MM.1S (cell line): ENCODE data around the gene SLC38A7.

Experiments used
- DNase-seq: peaks from one replicate; pipeline ENCODE4 v3.0.0-alpha.2; 2015
- H2AFZ ChIP-seq: fragments of 300-600 bp; sonication (generic); 2 replicates; pipeline ENCODE4 v1.6.0; 2016; ENCODE audit warnings: antibody characterized with exemption, low read length
- H3F3A ChIP-seq: fragments of 300-600 bp; sonication (generic); 2 replicates; pipeline ENCODE4 v1.6.1; 2016; ENCODE audit warnings: mild to moderate bottlenecking, antibody characterized with exemption, low read length, moderate library complexity, mixed read lengths; ENCODE audit not compliant: insufficient read depth
- H3K27ac ChIP-seq: fragments of 300-600 bp; sonication (generic); 2 replicates; pipeline ENCODE4 v1.5.1; 2016; ENCODE audit warnings: mild to moderate bottlenecking, low read length
- H3K27me3 ChIP-seq: fragments of 300-600 bp; sonication (generic); replicated peaks from 2 replicates; pipeline ENCODE4 v1.6.0; 2016; ENCODE audit warnings: low read length; ENCODE audit not compliant: insufficient read depth
- H3K36me3 ChIP-seq: fragments of 300-600 bp; sonication (generic); replicated peaks from 2 replicates; pipeline ENCODE4 v1.6.1; 2016; ENCODE audit warnings: mild to moderate bottlenecking, low read length, mixed read lengths; ENCODE audit not compliant: insufficient read depth
- H3K4me1 ChIP-seq: fragments of 300-600 bp; sonication (generic); 2 replicates; pipeline ENCODE4 v1.6.1; 2016; ENCODE audit warnings: low read length, mixed read lengths
- H3K4me2 ChIP-seq: fragments of 300-600 bp; sonication (generic); 2 replicates; pipeline ENCODE4 v1.6.0; 2016; ENCODE audit warnings: low read depth, low read length
- H3K4me3 ChIP-seq: fragments of 300-600 bp; sonication (generic); 2 replicates; pipeline ENCODE4 v1.5.1; 2016; ENCODE audit warnings: low read length, mixed read lengths
- H3K79me2 ChIP-seq: fragments of 300-600 bp; sonication (generic); 2 replicates; pipeline ENCODE4 v1.6.1; 2016; ENCODE audit warnings: mixed run types, low read length, mixed read lengths
- H3K9ac ChIP-seq: fragments of 300-600 bp; sonication (generic); 2 replicates; pipeline ENCODE4 v1.6.1; 2016; ENCODE audit warnings: low read length, mixed read lengths
- H3K9me2 ChIP-seq: fragments of 300-600 bp; sonication (generic); replicated peaks from 2 replicates; pipeline ENCODE4 v1.6.1; 2016; ENCODE audit warnings: mild to moderate bottlenecking, low read length, mixed read lengths; ENCODE audit not compliant: insufficient read depth
- H3K9me3 ChIP-seq: fragments of 300-600 bp; sonication (generic); replicated peaks from 2 replicates; pipeline ENCODE4 v1.6.1; 2016; ENCODE audit warnings: mild to moderate bottlenecking, low read length, mixed read lengths; ENCODE audit not compliant: insufficient read depth
- H4K20me1 ChIP-seq: fragments of 300-600 bp; sonication (generic); 2 replicates; pipeline ENCODE4 v1.6.1; 2016; ENCODE audit warnings: mild to moderate bottlenecking, low read length, moderate library complexity, mixed read lengths; ENCODE audit not compliant: insufficient read depth
- CTCF ChIP-seq: fragments of 300-600 bp; sonication (generic); IDR thresholded peaks from 2 replicates; pipeline ENCODE4 v1.5.1; 2016; ENCODE audit warnings: antibody characterized with exemption, low read length, mixed read lengths
- EZH2 ChIP-seq: fragments of 300-600 bp; sonication (generic); optimal IDR thresholded peaks from 2 replicates; pipeline ENCODE3; 2017; ENCODE audit warnings: low read depth, mild to moderate bottlenecking, antibody characterized with exemption, low read length, mixed read lengths
- EZH2phosphoT487 ChIP-seq: fragments of 300-600 bp; sonication (generic); IDR thresholded peaks from 2 replicates; pipeline ENCODE4 v1.6.1; 2018; ENCODE audit warnings: antibody characterized with exemption, low read length

SLC38A7 gene

GRCh38 chr16:58716468-58716867 is 31.9 kb upstream of the SLC38A7 start:
- Histone ChIP-seq H3K9me2 (no peaks in the 10 kb centered on the region), H3K27me3 (no peaks in the 10 kb centered on the region), H3K36me3 (peaks cover 9% of the 10 kb centered on the region; the same call in 1 of the 2 replicates), H2AFZ (no peak overlapping the region), H3K9me3 (no peaks in the 10 kb centered on the region), H3K4me3 (no peak overlapping the region), H4K20me1 (no peaks in the 10 kb centered on the region), H3K79me2 (0 out of 2 replicates have a peak, but pooled peaks cover 6% of the 10 kb centered on the region), H3K9ac (no peak overlapping the region), H3K4me1 (no peaks in the 10 kb centered on the region), H3F3A (no peaks in the 10 kb centered on the region), H3K27ac (no peak overlapping the region), H3K4me2 (no peak overlapping the region)
- DNase-seq, result no peak
- no peak for TF ChIP-seq EZH2phosphoT487
- TF ChIP-seq CTCF, result no peak
- TF ChIP-seq EZH2, result no peak

GRCh38 chr16:58713742-58714141 is 29.2 kb upstream of the SLC38A7 start:
- Histone ChIP-seq H3K36me3 (peaks cover 4% of the 10 kb centered on the region; the same call in 1 of the 2 replicates), H3K9me3 (no peaks in the 10 kb centered on the region)
- no peak for TF ChIP-seq EZH2phosphoT487
- TF ChIP-seq CTCF, result no peak
- TF ChIP-seq EZH2, result no peak

GRCh38 chr16:58709333-58709732 is 24.8 kb upstream of the SLC38A7 start:
- TF ChIP-seq EZH2phosphoT487 (no peak), CTCF (no peak), EZH2 (no peak)
- Histone ChIP-seq H3K79me2 (no peaks in the 10 kb centered on the region), H3K4me3 (no peak overlapping the region), H3K4me1 (no peaks in the 10 kb centered on the region), H3K36me3 (no peaks in the 10 kb centered on the region; the same call in 1 of the 2 replicates), H3K27ac (no peak overlapping the region), H3K9ac (no peak overlapping the region), H3K9me3 (no peaks in the 10 kb centered on the region), H3F3A (no peaks in the 10 kb centered on the region), H4K20me1 (no peaks in the 10 kb centered on the region), H2AFZ (no peak overlapping the region), H3K4me2 (no peak overlapping the region), H3K9me2 (no peaks in the 10 kb centered on the region), H3K27me3 (no peaks in the 10 kb centered on the region)
- no peak for DNase-seq

More at GRCh38 chr16:58713742-58714141, 29.2 kb upstream of the SLC38A7 start:
- Histone ChIP-seq H3K9ac (no peak overlapping the region), H3K79me2 (no peaks in the 10 kb centered on the region), H4K20me1 (no peaks in the 10 kb centered on the region), H3K4me1 (no peaks in the 10 kb centered on the region), H3K27ac (no peak overlapping the region), H3K27me3 (no peaks in the 10 kb centered on the region), H2AFZ (no peak overlapping the region), H3K4me2 (no peak overlapping the region), H3K9me2 (no peaks in the 10 kb centered on the region), H3F3A (no peaks in the 10 kb centered on the region), H3K4me3 (no peak overlapping the region)
- DNase-seq, result no peak
